Trophoblast cell (in vitro differentiated cells and primary cell): Measurements from ENCODE around the gene SVBP.

ENCODE experiments used
- DNase-seq, 2 donors: peaks; one replicate each; pipeline ENCODE4 v3.0.0-alpha.2; 2016
- H2AFZ ChIP-seq: 2 replicates; pipeline ENCODE4 v1.6.1; 2013; ENCODE audit warnings: low read length, moderate library complexity, mild to moderate bottlenecking; ENCODE audit not compliant: insufficient read depth, poor library complexity
- H2AK5ac ChIP-seq: 2 replicates; pipeline ENCODE4 v1.6.1; 2013; ENCODE audit warnings: mild to moderate bottlenecking, low read length
- H2BK120ac ChIP-seq: 2 replicates; pipeline ENCODE4 v1.6.1; 2013; ENCODE audit warnings: low read length, mild to moderate bottlenecking, moderate library complexity; ENCODE audit not compliant: insufficient read depth, poor library complexity
- H2BK12ac ChIP-seq: 2 replicates; pipeline ENCODE4 v1.6.1; 2013; ENCODE audit warnings: mild to moderate bottlenecking, low read length, moderate library complexity
- H2BK5ac ChIP-seq: 2 replicates; pipeline ENCODE4 v1.6.1; 2013; ENCODE audit warnings: low read length, low read depth, moderate library complexity, mild to moderate bottlenecking; ENCODE audit not compliant: poor library complexity
- H3K14ac ChIP-seq: 2 replicates; pipeline ENCODE4 v1.6.1; 2013; ENCODE audit warnings: mild to moderate bottlenecking, low read length
- H3K18ac ChIP-seq: 2 replicates; pipeline ENCODE4 v1.6.1; 2013; ENCODE audit warnings: mild to moderate bottlenecking, low read length
- H3K23ac ChIP-seq: 2 replicates; pipeline ENCODE4 v1.6.1; 2013; ENCODE audit warnings: low read length
- H3K27ac ChIP-seq: 2 replicates; pipeline ENCODE4 v1.5.1; 2013; ENCODE audit warnings: low read depth, mild to moderate bottlenecking, inconsistent platforms, low read length, moderate library complexity
- H3K27me3 ChIP-seq: 2 replicates; pipeline ENCODE4 v1.6.1; 2013; ENCODE audit warnings: inconsistent platforms, mild to moderate bottlenecking, low read length, moderate library complexity; ENCODE audit not compliant: insufficient read depth
- H3K36me3 ChIP-seq, 2 experiments: 1 replicate in 1 of 2; 2 replicates in 1 of 2; pipeline ENCODE4 v1.6.1; 2013; ENCODE audit warnings: low read length in 2 of 2, mild to moderate bottlenecking in 2 of 2, moderate library complexity in 1 of 2; ENCODE audit not compliant: insufficient read depth in 2 of 2, control insufficient read depth in 1 of 2
- H3K4ac ChIP-seq: 2 replicates; pipeline ENCODE4 v1.6.1; 2013; ENCODE audit warnings: low read depth, mild to moderate bottlenecking, low read length, moderate library complexity
- H3K4me1 ChIP-seq, 2 experiments: 1 replicate in 1 of 2; 2 replicates in 1 of 2; pipeline ENCODE4 v1.6.1; 2013; ENCODE audit warnings: low read length in 2 of 2, mild to moderate bottlenecking in 2 of 2, moderate library complexity in 1 of 2; ENCODE audit not compliant: insufficient read depth in 2 of 2, control insufficient read depth in 1 of 2
- H3K4me2 ChIP-seq: 2 replicates; pipeline ENCODE4 v1.6.1; 2013; ENCODE audit warnings: inconsistent platforms, mild to moderate bottlenecking, low read length, moderate library complexity
- H3K4me3 ChIP-seq: 2 replicates; pipeline ENCODE4 v1.5.1; 2013; ENCODE audit warnings: mild to moderate bottlenecking, low read depth, low read length, inconsistent platforms
- H3K79me1 ChIP-seq: one replicate; pipeline ENCODE4 v1.6.1; 2013; ENCODE audit warnings: low read length
- H3K79me2 ChIP-seq: 2 replicates; pipeline ENCODE4 v1.6.1; 2013; ENCODE audit warnings: low read length, mild to moderate bottlenecking; ENCODE audit not compliant: control insufficient read depth, insufficient read depth, poor library complexity
- H3K9ac ChIP-seq: 2 replicates; pipeline ENCODE4 v1.6.1; 2013; ENCODE audit warnings: mild to moderate bottlenecking, low read length
- H3K9me3 ChIP-seq: 2 replicates; pipeline ENCODE4 v1.6.1; 2013; ENCODE audit warnings: low read depth, mild to moderate bottlenecking, control low read depth, inconsistent platforms, low read length; ENCODE audit not compliant: insufficient read depth
- H4K12ac ChIP-seq: 2 replicates; pipeline ENCODE4 v1.6.1; 2013; ENCODE audit warnings: low read depth, mild to moderate bottlenecking, low read length, moderate library complexity
- H4K8ac ChIP-seq: 2 replicates; pipeline ENCODE4 v1.6.1; 2013; ENCODE audit warnings: low read depth, mild to moderate bottlenecking, low read length, moderate library complexity
- H4K91ac ChIP-seq: one replicate; pipeline ENCODE4 v1.6.1; 2013; ENCODE audit warnings: low read depth, mild to moderate bottlenecking, low read length, moderate library complexity
- WGBS: extraction: QIAGEN DNeasy Blood & Tissue Kit; methylation state at CpG from one replicate; pipeline ENCODE4 v1.1.7; 2013; ENCODE audit warnings: missing lambda C conversion rate; ENCODE audit not compliant: insufficient read length, insufficient coverage; ENCODE audit errors: extremely low coverage; 5-methylcytosine and 5-hydroxymethylcytosine counted together

Gene SVBP

DNA sequence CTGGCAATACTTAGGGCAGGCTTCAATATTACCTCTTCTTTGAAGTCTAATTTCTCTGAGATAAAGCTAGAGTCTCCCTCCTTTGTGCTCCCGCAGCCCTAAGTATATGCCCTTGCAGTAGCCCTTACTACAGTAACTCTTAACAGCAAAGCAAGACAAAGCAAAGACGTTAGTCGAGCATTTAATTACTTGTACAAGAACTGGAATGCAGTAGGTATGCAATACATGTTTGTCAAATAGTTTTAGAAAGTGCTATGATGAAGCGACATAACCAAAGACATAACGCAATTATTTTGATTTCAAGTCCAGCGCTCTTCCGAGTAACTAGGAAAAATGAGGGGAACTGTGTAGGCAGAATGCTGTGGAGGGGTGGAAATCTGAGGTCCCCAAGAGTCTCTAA is 51.9 kb downstream of the SVBP start:
- Histone ChIP-seq H3K4me3 (no peak overlapping the region), H3K27me3 (no peaks in the 10 kb centered on the region), H2BK12ac (no peak overlapping the region), H2BK5ac (no peak overlapping the region), H2AK5ac (no peak overlapping the region), H3K27ac (no peak overlapping the region), H3K4ac (no peak overlapping the region), H4K8ac (no peak overlapping the region), H3K9me3 (no peaks in the 10 kb centered on the region), H3K18ac (no peak overlapping the region), H4K91ac (no peak overlapping the region), H3K79me2 (peaks cover 13% of the 10 kb centered on the region), H3K9ac (no peak overlapping the region), H3K23ac (no peak overlapping the region), H3K79me1 (peaks cover 13% of the 10 kb centered on the region), H3K14ac (no peak overlapping the region), H3K4me1 (peaks cover 0 to 3% of the 10 kb centered on the region in 2 experiments), H2BK120ac (no peak overlapping the region), H3K4me2 (peak overlapping the region; percentile 96), H3K36me3 (peaks cover 5 to 8% of the 10 kb centered on the region in 2 experiments), H4K12ac (no peak overlapping the region), H2AFZ (no peak overlapping the region)
- no CpG with 5 or more reads among the region's 7 CpGs for WGBS
- peak in 1 of 2 donors; percentile 60 for DNase-seq

DNA sequence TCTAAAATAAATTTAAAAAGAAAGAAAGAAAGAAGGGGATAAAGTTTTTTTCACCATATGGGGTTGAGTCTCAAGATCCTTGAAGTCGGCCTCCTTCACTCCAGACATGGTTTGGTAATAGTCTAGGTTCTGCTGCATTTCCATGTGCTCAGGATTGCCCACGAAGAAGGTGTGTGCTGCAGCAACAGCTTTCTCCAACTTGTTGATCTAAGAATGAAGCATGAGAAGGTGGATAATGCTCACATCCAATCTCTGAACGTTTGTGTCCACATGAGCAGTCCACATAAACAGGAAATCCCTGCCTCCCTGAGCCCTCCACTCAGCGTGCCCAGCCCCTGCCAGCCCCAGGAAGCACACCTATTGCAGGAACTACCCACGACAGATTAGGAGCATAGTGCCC is 54.9 kb downstream of the SVBP start:
- H2BK12ac ChIP-seq = no peak overlapping the region
- H2BK5ac ChIP-seq = no peak overlapping the region
- H3K4ac ChIP-seq = no peak overlapping the region
- no peaks in the 10 kb centered on the region for H3K27me3 ChIP-seq
- H3K18ac ChIP-seq = peak overlapping the region; percentile 35
- no peak overlapping the region for H4K91ac ChIP-seq
- H4K8ac ChIP-seq = no peak overlapping the region
- peak overlapping the region; percentile 9 for H3K9ac ChIP-seq
- H3K4me3 ChIP-seq = no peak overlapping the region
- H3K79me2 ChIP-seq = peaks cover 8% of the 10 kb centered on the region
- H3K9me3 ChIP-seq = no peaks in the 10 kb centered on the region
- peaks cover 15 to 24% of the 10 kb centered on the region in 2 experiments for H3K36me3 ChIP-seq
- H3K4me1 ChIP-seq = peaks cover 0 to 3% of the 10 kb centered on the region in 2 experiments
- H3K79me1 ChIP-seq = peaks cover 9% of the 10 kb centered on the region
- WGBS = no CpG with 5 or more reads among the region's 5 CpGs
- H2AFZ ChIP-seq = no peak overlapping the region
- no peak overlapping the region for H3K14ac ChIP-seq
- H3K4me2 ChIP-seq = no peak overlapping the region
- no peak overlapping the region for H2AK5ac ChIP-seq
- H3K23ac ChIP-seq = no peak overlapping the region
- no peak overlapping the region for H2BK120ac ChIP-seq
- DNase-seq = no peak
- no peak overlapping the region for H4K12ac ChIP-seq
- no peak overlapping the region for H3K27ac ChIP-seq

DNA sequence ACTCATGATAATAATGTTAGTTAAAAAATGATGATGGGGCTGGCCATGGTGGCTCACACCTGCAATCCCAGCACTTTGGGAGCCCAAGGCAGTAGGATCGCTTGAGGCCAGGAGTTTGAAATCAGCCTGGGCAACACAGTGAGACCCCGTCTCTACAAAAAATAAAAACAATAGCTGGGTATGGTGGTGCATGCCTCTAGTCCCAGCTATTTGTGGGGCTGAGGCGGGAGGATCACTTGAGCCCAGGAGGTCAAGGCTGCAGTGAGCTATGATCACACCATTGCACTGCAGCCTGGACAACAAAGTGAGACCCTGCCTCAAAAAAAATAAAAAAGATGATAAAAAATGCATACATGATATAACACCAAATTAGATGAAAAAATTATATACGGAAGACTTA is 55.6 kb downstream of the SVBP start:
- Histone ChIP-seq H2AFZ (no peak overlapping the region), H3K9me3 (no peaks in the 10 kb centered on the region), H2BK120ac (no peak overlapping the region), H3K4ac (no peak overlapping the region), H3K27ac (no peak overlapping the region), H4K8ac (no peak overlapping the region), H3K27me3 (no peaks in the 10 kb centered on the region), H2BK12ac (no peak overlapping the region), H3K36me3 (peaks cover 18 to 27% of the 10 kb centered on the region in 2 experiments), H4K12ac (no peak overlapping the region), H2AK5ac (no peak overlapping the region), H3K9ac (no peak overlapping the region), H2BK5ac (no peak overlapping the region), H3K4me2 (no peak overlapping the region), H3K79me1 (peaks cover 5% of the 10 kb centered on the region), H3K23ac (no peak overlapping the region), H3K79me2 (peaks cover 5% of the 10 kb centered on the region), H3K4me3 (no peak overlapping the region), H4K91ac (no peak overlapping the region), H3K14ac (no peak overlapping the region), H3K4me1 (peaks cover 0 to 3% of the 10 kb centered on the region in 2 experiments), H3K18ac (no peak overlapping the region)
- no peak for DNase-seq
- no CpG with 5 or more reads among the region's 4 CpGs for WGBS

DNA sequence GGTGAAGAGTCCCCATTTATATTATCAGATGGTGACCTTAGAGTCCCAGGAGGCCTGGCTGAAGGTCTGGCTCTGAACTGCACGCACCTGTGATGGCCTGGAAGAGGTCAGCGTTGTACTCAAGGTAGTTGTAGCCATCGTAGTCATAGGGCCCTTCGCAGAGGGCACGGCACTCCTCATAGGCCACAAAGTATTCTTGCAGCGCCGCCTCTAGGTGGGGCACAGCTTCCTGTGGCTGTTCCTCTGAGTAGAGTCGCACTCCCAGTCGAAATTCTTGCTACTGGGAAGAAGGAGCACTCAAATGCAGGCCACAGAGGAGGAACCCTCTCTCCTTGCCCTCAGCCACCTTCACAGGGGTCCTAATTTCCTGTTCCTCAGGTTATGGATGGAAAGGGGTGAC is 58.1 kb downstream of the SVBP start:
- Histone ChIP-seq H2AK5ac (no peak overlapping the region), H3K23ac (no peak overlapping the region), H2BK12ac (no peak overlapping the region), H3K4me3 (no peak overlapping the region), H3K27ac (no peak overlapping the region), H3K79me1 (no peaks in the 10 kb centered on the region), H3K27me3 (no peaks in the 10 kb centered on the region), H3K18ac (no peak overlapping the region), H4K91ac (no peak overlapping the region), H2AFZ (no peak overlapping the region), H3K79me2 (no peaks in the 10 kb centered on the region), H3K4me1 (no peaks in the 10 kb centered on the region), H3K4ac (no peak overlapping the region), H3K36me3 (peaks cover 35 to 49% of the 10 kb centered on the region in 2 experiments), H3K4me2 (no peak overlapping the region), H4K8ac (no peak overlapping the region), H3K9ac (no peak overlapping the region), H3K14ac (no peak overlapping the region), H4K12ac (no peak overlapping the region), H3K9me3 (no peaks in the 10 kb centered on the region), H2BK5ac (no peak overlapping the region), H2BK120ac (no peak overlapping the region)
- WGBS = no CpG with 5 or more reads among the region's 9 CpGs
- no peak for DNase-seq
